CD8-positive, alpha-beta memory T cell (primary cell): Measurements from ENCODE around the gene DIP2A. TPM values are rescaled to one million over a fixed set of nuclear protein-coding genes. Genes with fewer than 3 reads are reported as not detected.

Experiments used
- CTCF ChIA-PET: fragments of 350-600 bp; sonication (Branson Sonifier 250); formaldehyde crosslinking; loops from one replicate; lab custom pipeline; 2021; ENCODE audit warnings: antibody characterized with exemption; lab: Charles Lee
- POLR2A ChIA-PET: fragments of 350-600 bp; sonication (Branson Sonifier 250); formaldehyde crosslinking; loops from one replicate; lab custom pipeline; 2021; ENCODE audit warnings: antibody characterized with exemption; lab: Charles Lee
- DNase-seq, 5 donors: peaks; one replicate each; pipeline versions ENCODE4 v3.0.0 to v3.0.0-alpha.2; 2020 to 2022; ENCODE audit warnings: mixed read lengths in 1 of 5
- H3K27ac ChIP-seq: one replicate; pipeline ENCODE4 v1.7.0; 2013; ENCODE audit warnings: low read depth, mild to moderate bottlenecking, low read length, moderate library complexity
- H3K27me3 ChIP-seq: 2 replicates; pipeline ENCODE4 v1.7.0; 2013; ENCODE audit warnings: low read length, mild to moderate bottlenecking; ENCODE audit not compliant: insufficient read depth, poor library complexity, severe bottlenecking
- H3K36me3 ChIP-seq: 2 replicates; pipeline ENCODE4 v1.7.0; 2013; ENCODE audit warnings: mild to moderate bottlenecking, low read length, moderate library complexity; ENCODE audit not compliant: insufficient read depth
- H3K4me1 ChIP-seq: 2 replicates; pipeline ENCODE4 v1.7.0; 2013; ENCODE audit warnings: mild to moderate bottlenecking, low read length, moderate library complexity; ENCODE audit not compliant: insufficient read depth
- H3K4me3 ChIP-seq: 2 replicates; pipeline ENCODE4 v1.7.0; 2013; ENCODE audit warnings: mild to moderate bottlenecking, low read length
- H3K9me3 ChIP-seq: 2 replicates; pipeline ENCODE4 v1.7.0; 2013; ENCODE audit warnings: mild to moderate bottlenecking, low read length
- H3K27ac Mint-ChIP-seq, 8 donors: one replicate each; pipeline ENCODE4 v1.8.0; 2020 to 2021; ENCODE audit warnings: mixed read lengths in 8 of 8, mild to moderate bottlenecking in 6 of 8, inconsistent platforms in 3 of 8, moderate library complexity in 3 of 8
- H3K27me3 Mint-ChIP-seq, 2 donors: one replicate each; pipeline ENCODE4 v1.8.0; 2020 to 2021; ENCODE audit warnings: mixed read lengths in 2 of 2, mild to moderate bottlenecking in 1 of 2, moderate library complexity in 1 of 2
- H3K36me3 Mint-ChIP-seq, 3 donors: one replicate each; pipeline ENCODE4 v1.8.0; 2020 to 2021; ENCODE audit warnings: mixed read lengths in 3 of 3, inconsistent platforms in 1 of 3, mild to moderate bottlenecking in 1 of 3
- H3K4me1 Mint-ChIP-seq, 3 donors: one replicate each; pipeline ENCODE4 v1.8.0; 2020 to 2021; ENCODE audit warnings: mixed read lengths in 3 of 3, inconsistent platforms in 1 of 3, mild to moderate bottlenecking in 1 of 3
- H3K4me3 Mint-ChIP-seq, 7 donors: one replicate each; pipeline ENCODE4 v1.8.0; 2020 to 2021; ENCODE audit warnings: mixed read lengths in 7 of 7, mild to moderate bottlenecking in 6 of 7, moderate library complexity in 4 of 7, inconsistent platforms in 2 of 7
- H3K9me3 Mint-ChIP-seq, 5 donors: one replicate each; pipeline ENCODE4 v1.8.0; 2020 to 2022; ENCODE audit warnings: mixed read lengths in 5 of 5, mild to moderate bottlenecking in 3 of 5, moderate library complexity in 2 of 5, inconsistent platforms in 1 of 5
- polyA plus RNA-seq: library from polyadenylated mRNA; unstranded; fragments of 300-500 nt; fragmentation: Illumina TruSeq; gene quantifications from one replicate; pipeline ENCODE4 v1.2.3, GENCODE V29; 2021
- total RNA-seq, 2 experiments: library from RNA; stranded (reverse); gene quantifications; one replicate each; pipeline ENCODE4 v1.2.3, GENCODE V29; 2021

The DIP2A gene
- total and polyA plus RNA-seq, 3 experiments from 2014 or later = 29.7 to 32.6 (median 29.9) TPM

DNA sequence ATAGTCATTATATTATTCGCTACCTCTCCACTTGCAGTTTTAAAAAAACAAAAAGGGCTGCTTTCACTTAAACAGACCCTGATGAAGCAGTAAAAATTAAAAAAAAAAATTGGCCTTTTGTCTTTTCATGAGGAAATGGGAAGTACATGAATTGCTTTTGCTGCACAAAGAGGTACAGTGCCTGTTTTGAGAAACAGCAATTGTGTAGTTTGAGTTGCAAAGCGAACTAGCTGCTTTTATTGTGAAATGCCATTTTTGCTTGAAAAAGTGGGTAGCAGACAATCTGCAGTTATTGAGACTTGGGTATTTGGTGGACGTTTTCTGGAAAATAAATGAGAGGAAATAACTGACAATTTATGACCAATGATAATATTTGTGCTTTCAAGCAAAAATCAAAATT is 7.0 kb downstream of the DIP2A start:
- peaks cover 0 to 38% (median 9%) of the 10 kb centered on the region in 3 donors for H3K36me3 Mint-ChIP-seq
- Histone ChIP-seq H3K36me3 (peaks cover 3% of the 10 kb centered on the region), H3K4me1 (peaks cover 9% of the 10 kb centered on the region), H3K4me3 (no peak overlapping the region), H3K27me3 (no peaks in the 10 kb centered on the region), H3K27ac (no peak overlapping the region), H3K9me3 (no peaks in the 10 kb centered on the region)
- CTCF ChIA-PET = interaction anchor here (0.7 kb wide), 1 partner anchor 130 kb away, joined by 3 read pairs; no protein-coding TSS in a partner anchor
- POLR2A ChIA-PET = no interaction called here
- no peak overlapping the region for H3K4me3 Mint-ChIP-seq
- no peak overlapping the region for H3K27ac Mint-ChIP-seq
- DNase-seq = no peak
- H3K9me3 Mint-ChIP-seq = no peaks in the 10 kb centered on the region
- no peaks in the 10 kb centered on the region for H3K27me3 Mint-ChIP-seq
- peaks cover 42 to 52% (median 48%) of the 10 kb centered on the region in 3 donors for H3K4me1 Mint-ChIP-seq

DNA sequence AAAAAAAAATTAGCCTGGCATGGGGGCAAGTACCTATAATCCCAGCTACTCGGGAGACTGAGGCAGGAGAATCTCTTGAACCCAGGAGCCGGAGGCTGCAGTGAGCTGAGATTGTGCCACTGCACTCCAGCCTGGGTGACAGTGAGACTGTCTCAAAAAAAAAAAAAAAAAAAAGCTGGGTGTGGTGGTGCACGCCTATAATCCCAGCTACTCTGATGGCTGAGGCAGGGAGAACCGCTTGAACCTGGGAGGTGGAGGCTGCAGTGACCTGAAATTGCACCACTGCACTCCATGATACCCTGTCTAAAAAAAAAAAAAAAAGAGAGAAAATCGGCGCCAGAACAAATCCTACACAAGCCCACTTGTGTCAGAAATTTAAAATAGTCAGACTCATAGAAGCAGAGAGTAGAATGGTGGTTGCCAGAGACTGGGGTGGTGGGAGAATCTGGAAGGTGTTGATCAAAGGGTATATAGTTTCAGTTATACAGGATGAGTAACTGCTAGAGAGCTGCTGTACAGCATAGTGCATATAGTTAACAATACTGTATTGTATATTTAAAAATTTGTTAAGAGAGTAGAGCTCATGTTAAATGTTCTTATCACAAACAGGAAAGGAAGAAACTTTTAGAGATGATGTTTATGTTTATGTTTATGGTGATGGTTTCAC is 9.6 kb downstream of the DIP2A start:
- Histone ChIP-seq H3K4me3 (no peak overlapping the region), H3K27ac (no peak overlapping the region), H3K4me1 (peaks cover 21% of the 10 kb centered on the region), H3K36me3 (peaks cover 3% of the 10 kb centered on the region), H3K27me3 (no peaks in the 10 kb centered on the region), H3K9me3 (no peaks in the 10 kb centered on the region)
- ChIA-PET POLR2A (no interaction called here), CTCF (interaction anchor here (1.0 kb wide), 1 partner anchor 9 kb away, joined by 4 read pairs; the partner anchor contains the start of gene DIP2A)
- Mint-ChIP-seq H3K27ac (peak overlapping the region in 6 of 8 donors; percentile 4 to 50 (median 14)), H3K9me3 (no peaks in the 10 kb centered on the region), H3K36me3 (peaks cover 0 to 33% (median 7%) of the 10 kb centered on the region in 3 donors), H3K4me3 (no peak overlapping the region), H3K4me1 (peaks cover 46 to 55% (median 51%) of the 10 kb centered on the region in 3 donors), H3K27me3 (no peaks in the 10 kb centered on the region)
- DNase-seq = no peak

DNA sequence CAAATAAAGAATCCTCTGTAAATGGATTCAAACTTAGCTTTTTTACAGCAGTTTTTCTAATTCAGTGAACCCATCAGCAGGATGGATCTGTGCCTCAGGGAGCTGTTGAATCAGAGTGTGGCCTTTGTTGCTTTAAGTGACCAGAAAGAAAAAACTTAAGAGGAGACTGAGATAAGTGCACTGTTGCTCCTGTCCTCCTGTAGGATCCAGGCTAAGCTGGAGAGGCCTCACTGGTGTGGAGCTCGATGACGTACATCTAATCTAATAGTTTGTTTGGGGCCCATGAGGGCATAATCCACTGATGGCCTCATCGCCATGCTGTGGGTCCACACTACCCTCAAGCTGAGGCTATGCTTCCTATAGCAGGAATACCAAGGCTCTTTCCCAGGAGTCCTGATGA is 10.6 kb downstream of the DIP2A start:
- POLR2A ChIA-PET = no interaction called here
- no peaks in the 10 kb centered on the region for H3K9me3 ChIP-seq
- H3K4me1 ChIP-seq = peaks cover 21% of the 10 kb centered on the region
- no peak overlapping the region for H3K4me3 ChIP-seq
- Mint-ChIP-seq H3K4me1 (peaks cover 52 to 58% (median 56%) of the 10 kb centered on the region in 3 donors), H3K36me3 (peaks cover 0 to 29% (median 7%) of the 10 kb centered on the region in 3 donors), H3K27ac (peak overlapping the region in 2 of 8 donors; percentile 51 to 76), H3K27me3 (peaks cover 0 to 2% of the 10 kb centered on the region in 2 donors), H3K9me3 (no peaks in the 10 kb centered on the region), H3K4me3 (no peak overlapping the region)
- DNase-seq = no peak
- peaks cover 2% of the 10 kb centered on the region for H3K36me3 ChIP-seq
- H3K27ac ChIP-seq = no peak overlapping the region
- CTCF ChIA-PET = no interaction called here
- no peaks in the 10 kb centered on the region for H3K27me3 ChIP-seq

DNA sequence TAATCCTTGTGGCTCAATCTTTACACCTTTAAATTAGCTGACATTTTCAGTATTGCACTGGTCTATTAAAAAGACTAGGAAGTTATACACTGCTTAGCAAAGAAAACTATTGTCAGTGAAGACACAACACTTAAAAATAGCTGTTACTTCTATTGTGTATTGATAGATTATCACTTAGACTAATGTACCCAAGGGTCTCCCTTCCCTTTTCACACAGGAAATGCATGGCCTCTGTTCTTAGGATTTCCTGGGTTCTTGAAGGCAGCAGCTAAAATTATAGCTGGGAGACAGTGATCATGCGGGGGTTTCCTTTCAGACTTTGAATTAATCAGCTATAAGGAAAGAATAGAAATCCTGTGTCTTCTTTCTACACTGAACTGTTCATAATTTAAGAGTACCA is 12.8 kb downstream of the DIP2A start:
- Mint-ChIP-seq H3K27ac (peak overlapping the region in 4 of 8 donors; percentile 14 to 61 (median 54)), H3K36me3 (peaks cover 0 to 23% (median 5%) of the 10 kb centered on the region in 3 donors), H3K4me3 (peak overlapping the region in 2 of 7 donors; percentile 18 to 19), H3K4me1 (peaks cover 57 to 68% (median 59%) of the 10 kb centered on the region in 3 donors), H3K27me3 (peaks cover 0 to 2% of the 10 kb centered on the region in 2 donors), H3K9me3 (no peaks in the 10 kb centered on the region)
- no peaks in the 10 kb centered on the region for H3K27me3 ChIP-seq
- H3K4me3 ChIP-seq = no peak overlapping the region
- H3K36me3 ChIP-seq = no peaks in the 10 kb centered on the region
- ChIA-PET POLR2A (no interaction called here), CTCF (no interaction called here)
- DNase-seq = no peak
- H3K9me3 ChIP-seq = no peaks in the 10 kb centered on the region
- no peak overlapping the region for H3K27ac ChIP-seq
- peaks cover 21% of the 10 kb centered on the region for H3K4me1 ChIP-seq

DNA sequence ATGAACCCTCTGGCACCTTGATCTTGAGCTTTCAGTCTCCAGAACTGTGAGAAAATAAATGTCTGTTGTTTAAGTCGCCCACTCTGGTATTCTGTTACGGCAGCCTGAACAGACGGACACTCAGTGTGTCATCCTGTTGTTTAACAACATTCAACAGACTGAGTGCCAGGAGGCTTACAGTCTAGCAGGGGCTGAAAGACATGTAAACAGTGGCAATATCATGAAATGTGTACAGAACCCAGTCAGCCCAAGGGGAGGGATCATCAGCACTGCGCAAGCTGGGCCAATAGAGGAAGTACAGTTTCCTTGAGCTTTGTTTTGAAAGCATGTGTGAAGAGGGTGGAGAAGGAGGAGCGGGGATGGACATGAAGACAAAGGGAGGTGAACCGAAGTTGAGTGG is 13.6 kb downstream of the DIP2A start:
- CTCF ChIA-PET = no interaction called here
- peak overlapping the region in 4 of 8 donors; percentile 15 to 85 (median 38) for H3K27ac Mint-ChIP-seq

GRCh38 chr21:46474382-46474781 is 15.7 kb downstream of the DIP2A start:
- Mint-ChIP-seq H3K9me3 (no peaks in the 10 kb centered on the region), H3K27me3 (peaks cover 0 to 2% of the 10 kb centered on the region in 2 donors), H3K4me3 (no peak overlapping the region), H3K27ac (peak overlapping the region in 7 of 8 donors; percentile 4 to 83 (median 36)), H3K4me1 (peaks cover 55 to 70% (median 58%) of the 10 kb centered on the region in 3 donors), H3K36me3 (peaks cover 0 to 29% (median 2%) of the 10 kb centered on the region in 3 donors)
- ChIA-PET CTCF (no interaction called here), POLR2A (no interaction called here)
- Histone ChIP-seq H3K27ac (no peak overlapping the region), H3K9me3 (no peaks in the 10 kb centered on the region), H3K36me3 (no peaks in the 10 kb centered on the region), H3K27me3 (no peaks in the 10 kb centered on the region), H3K4me1 (peaks cover 21% of the 10 kb centered on the region), H3K4me3 (no peak overlapping the region)
- DNase-seq = no peak

More for the DNA sequence above, 13.6 kb downstream of the DIP2A start:
- Histone ChIP-seq H3K4me3 (no peak overlapping the region), H3K27ac (no peak overlapping the region), H3K36me3 (no peaks in the 10 kb centered on the region), H3K9me3 (no peaks in the 10 kb centered on the region), H3K27me3 (no peaks in the 10 kb centered on the region), H3K4me1 (peaks cover 21% of the 10 kb centered on the region)
- no peaks in the 10 kb centered on the region for H3K9me3 Mint-ChIP-seq
- DNase-seq = no peak
- H3K4me1 Mint-ChIP-seq = peaks cover 57 to 70% (median 60%) of the 10 kb centered on the region in 3 donors
- POLR2A ChIA-PET = no interaction called here
- H3K36me3 Mint-ChIP-seq = peaks cover 0 to 25% (median 4%) of the 10 kb centered on the region in 3 donors
- peaks cover 0 to 2% of the 10 kb centered on the region in 2 donors for H3K27me3 Mint-ChIP-seq
- no peak overlapping the region for H3K4me3 Mint-ChIP-seq

GRCh38 chr21:46475296-46475695 is 16.6 kb downstream of the DIP2A start:
- Histone ChIP-seq H3K36me3 (no peaks in the 10 kb centered on the region), H3K4me3 (no peak overlapping the region), H3K9me3 (no peaks in the 10 kb centered on the region), H3K27ac (no peak overlapping the region), H3K27me3 (no peaks in the 10 kb centered on the region), H3K4me1 (peaks cover 21% of the 10 kb centered on the region)
- peak overlapping the region in 2 of 8 donors; percentile 12 to 61 for H3K27ac Mint-ChIP-seq
- H3K4me3 Mint-ChIP-seq = no peak overlapping the region
- peaks cover 54 to 71% (median 58%) of the 10 kb centered on the region in 3 donors for H3K4me1 Mint-ChIP-seq
- POLR2A ChIA-PET = no interaction called here
- H3K27me3 Mint-ChIP-seq = peaks cover 0 to 2% of the 10 kb centered on the region in 2 donors
- DNase-seq = no peak
- H3K36me3 Mint-ChIP-seq = peaks cover 0 to 32% (median 2%) of the 10 kb centered on the region in 3 donors
- no peaks in the 10 kb centered on the region for H3K9me3 Mint-ChIP-seq
- CTCF ChIA-PET = no interaction called here

DNA sequence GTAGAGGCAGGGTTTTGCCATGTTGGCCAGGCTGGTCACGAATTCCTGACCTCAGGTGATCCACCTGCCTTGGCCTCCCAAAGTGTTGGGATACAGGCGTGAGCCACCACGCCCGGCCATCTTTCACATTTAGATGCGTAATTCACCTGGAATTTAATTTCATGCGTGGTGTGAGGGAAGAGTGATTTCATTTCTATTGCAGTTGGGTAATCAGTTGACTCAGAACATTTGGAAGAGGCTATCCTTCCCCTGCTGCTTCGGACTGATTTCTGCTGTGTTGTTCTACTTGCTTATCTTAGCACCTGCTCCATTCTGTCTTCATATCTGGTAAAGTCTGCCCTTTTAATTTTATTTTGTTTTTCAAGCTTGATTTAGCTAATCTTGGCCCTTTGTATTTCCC is 19.1 kb downstream of the DIP2A start:
- peak overlapping the region in 2 of 8 donors; percentile 28 to 58 for H3K27ac Mint-ChIP-seq
- CTCF ChIA-PET = no interaction called here
- DNase-seq = no peak
- POLR2A ChIA-PET = no interaction called here
- no peaks in the 10 kb centered on the region for H3K9me3 Mint-ChIP-seq
- Histone ChIP-seq H3K27ac (no peak overlapping the region), H3K9me3 (no peaks in the 10 kb centered on the region), H3K4me1 (peaks cover 5% of the 10 kb centered on the region), H3K36me3 (no peaks in the 10 kb centered on the region), H3K4me3 (no peak overlapping the region), H3K27me3 (no peaks in the 10 kb centered on the region)
- H3K27me3 Mint-ChIP-seq = peaks cover 0 to 3% of the 10 kb centered on the region in 2 donors
- no peak overlapping the region for H3K4me3 Mint-ChIP-seq
- H3K36me3 Mint-ChIP-seq = peaks cover 0 to 42% (median 4%) of the 10 kb centered on the region in 3 donors
- H3K4me1 Mint-ChIP-seq = peaks cover 51 to 71% (median 58%) of the 10 kb centered on the region in 3 donors
